GM21529 (cell line): Measurements from ENCODE around the gene PSG11.
"Not testable (repeated sequence)": the region's sequence is repeated elsewhere in the genome, so short reads cannot be mapped to it uniquely, and the experiment has no call there.

ENCODE experiments used
- ATAC-seq: cut with Tn5 transposase; IDR thresholded peaks from one replicate; pipeline ENCODE4 v1.9.1; 2021; ENCODE audit not compliant: unreplicated experiment

The PSG11 gene

GRCh38 chr19:42989186-42989585 lies 37.1 kb downstream of the PSG11 start:
- not testable (repeated sequence) for ATAC-seq

GRCh38 chr19:42988206-42988605 lies 38.1 kb downstream of the PSG11 start:
- not testable (repeated sequence) for ATAC-seq

- ATAC-seq, result no peak
These were observed 40.7 kb downstream of the PSG11 start for GRCh38 chr19:42985588-42985987.

GRCh38 chr19:42982111-42982510 lies 44.2 kb downstream of the PSG11 start:
- ATAC-seq, result not testable (repeated sequence)

- ATAC-seq, result not testable (repeated sequence)
These were observed 54.8 kb downstream of the PSG11 start for GRCh38 chr19:42971451-42971850.

GRCh38 chr19:42965176-42965575 lies 61.1 kb downstream of the PSG11 start:
- ATAC-seq, result no peak

- ATAC-seq, result no peak
These were observed 65.2 kb downstream of the PSG11 start for GRCh38 chr19:42961119-42961518.
